Parietal lobe (tissue), 1 donor: ENCODE results near the gene IGFBP5. TPM values are rescaled to one million over a fixed set of nuclear protein-coding genes. Genes with fewer than 3 reads are reported as not detected.

Experiments
- total RNA-seq: library from RNA; depleted of rRNA; stranded (reverse); fragments of >200 nt; gene quantifications from one replicate; pipeline ENCODE4 v1.2.3, GENCODE V29; 2014

Gene IGFBP5
- total RNA-seq: 11.6 TPM

GRCh38 chr2:216695401-216695821 is at the start of gene IGFBP5:
Gene IGFBP5 (minus strand): TSS chr2:216695549. CDS start chr2:216694775, 774 bp downstream.

GRCh38 chr2:216632952-216633615 is 62.3 kb downstream of the IGFBP5 start, which contains the start of gene IGFBP2:
Gene IGFBP2 (plus strand): TSS chr2:216633420. CDS start chr2:216633524, 104 bp downstream.

Other genes starting within 250 kb of the IGFBP5 start
- 1,842 TPM for gene RPL37A, start 196.7 kb downstream of the IGFBP5 start, total RNA-seq
- gene IGFBP2, start 62.1 kb downstream of the IGFBP5 start, total RNA-seq: 124 TPM
- gene TNP1, start 164.5 kb upstream of the IGFBP5 start, total RNA-seq: not detected